ENCODE data around the gene HDC.

Gene HDC

DNA sequence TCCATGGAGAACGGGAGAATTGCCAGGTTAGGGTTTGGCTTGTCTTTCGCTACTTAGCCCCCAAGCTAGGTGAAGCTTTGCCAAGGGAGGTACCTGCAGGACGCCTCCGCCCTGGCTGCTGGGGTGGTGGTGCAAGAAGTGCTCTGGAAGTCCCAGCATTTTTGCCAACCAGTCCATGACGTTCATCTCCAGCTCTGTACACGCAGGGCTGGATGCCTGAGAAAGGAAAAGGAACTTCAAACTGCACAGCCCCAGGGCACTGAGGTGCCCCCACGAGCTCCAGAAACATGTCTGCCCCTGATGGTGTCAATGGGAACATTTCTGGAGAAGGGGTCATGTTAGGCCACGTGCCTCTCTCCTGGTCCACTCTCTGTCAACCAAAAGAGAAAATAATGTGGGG is 8.2 kb downstream of the HDC start:
- no peak for DNase-seq (ENCODE audit: low read depth)
- no peak overlapping the region for H3K4me3 ChIP-seq (ENCODE audit: low read length)
- TF ChIP-seq CTCF (conservative IDR thresholded peaks at IDR 0.05; ENCODE audit: low read depth, low read length), result no peak

- no peak for DNase-seq (ENCODE audit: low read depth)
- H3K4me3 ChIP-seq (ENCODE audit: low read length), result no peak overlapping the region
- TF ChIP-seq CTCF (conservative IDR thresholded peaks at IDR 0.05; ENCODE audit: low read depth, low read length), result no peak
Observed at GRCh38 chr15:50256188-50257041, 9.1 kb downstream of the HDC start.

DNA sequence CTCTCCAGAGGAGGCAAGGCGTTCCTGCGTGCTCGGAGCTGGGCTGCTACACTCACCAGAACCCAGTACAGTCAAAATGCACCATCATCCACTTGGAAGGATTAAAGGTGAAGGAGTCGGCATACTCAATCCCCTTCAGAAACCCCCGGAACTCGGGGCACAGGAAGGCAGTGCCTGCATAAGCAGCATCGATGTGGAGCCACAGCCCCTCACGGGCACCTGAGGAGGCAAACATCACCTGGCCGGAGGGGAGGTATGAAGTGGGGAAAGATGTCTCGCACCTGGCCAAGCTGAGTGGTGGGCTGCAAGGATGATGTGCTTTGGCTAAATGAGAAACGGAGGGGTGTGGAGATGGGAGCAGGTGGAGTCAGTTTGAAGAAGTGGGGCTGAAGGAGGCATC is 13.0 kb downstream of the HDC start:
- DNase-seq (ENCODE audit: low read depth), result no peak
- no peak for TF ChIP-seq CTCF (conservative IDR thresholded peaks at IDR 0.05; ENCODE audit: low read depth, low read length)
- H3K4me3 ChIP-seq (ENCODE audit: low read length), result no peak overlapping the region

GRCh38 chr15:50251638-50252182 is 13.8 kb downstream of the HDC start:
- no peak for DNase-seq (ENCODE audit: low read depth)
- no peak overlapping the region for H3K4me3 ChIP-seq (ENCODE audit: low read length)
- no peak for TF ChIP-seq CTCF (conservative IDR thresholded peaks at IDR 0.05; ENCODE audit: low read depth, low read length)

DNA sequence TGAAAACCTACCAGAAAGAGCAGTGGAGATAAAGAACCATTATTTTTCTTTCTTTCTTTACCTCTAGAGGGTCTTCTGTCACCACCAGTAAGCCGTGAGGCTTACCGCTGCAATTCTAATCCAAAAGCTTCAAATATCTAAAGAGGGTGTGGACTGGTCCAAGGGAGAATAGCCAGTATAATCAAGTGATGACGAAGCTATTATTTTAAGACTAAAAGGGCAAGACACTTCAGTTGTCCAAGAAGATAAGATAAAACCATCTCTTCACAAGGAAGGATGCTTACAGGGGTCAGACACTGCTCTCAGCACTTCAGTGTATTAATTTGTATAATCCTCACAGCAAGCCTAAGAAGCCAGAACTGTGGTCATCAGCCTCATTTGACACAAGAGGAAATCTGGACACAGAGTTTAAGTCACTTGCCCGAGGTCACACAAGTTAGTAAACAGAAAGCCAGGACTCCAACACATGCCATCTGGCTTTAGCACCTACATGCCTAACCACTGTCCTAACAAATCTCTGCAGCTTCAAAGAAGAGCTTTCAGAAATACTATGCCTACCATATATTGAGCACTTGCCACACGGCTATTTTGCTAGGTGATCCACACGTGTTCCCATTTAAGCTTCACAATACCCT is 14.6 kb downstream of the HDC start:
- no peak for TF ChIP-seq CTCF (conservative IDR thresholded peaks at IDR 0.05; ENCODE audit: low read depth, low read length)
- H3K4me3 ChIP-seq (ENCODE audit: low read length), result no peak overlapping the region
- no peak for DNase-seq (ENCODE audit: low read depth)

DNA sequence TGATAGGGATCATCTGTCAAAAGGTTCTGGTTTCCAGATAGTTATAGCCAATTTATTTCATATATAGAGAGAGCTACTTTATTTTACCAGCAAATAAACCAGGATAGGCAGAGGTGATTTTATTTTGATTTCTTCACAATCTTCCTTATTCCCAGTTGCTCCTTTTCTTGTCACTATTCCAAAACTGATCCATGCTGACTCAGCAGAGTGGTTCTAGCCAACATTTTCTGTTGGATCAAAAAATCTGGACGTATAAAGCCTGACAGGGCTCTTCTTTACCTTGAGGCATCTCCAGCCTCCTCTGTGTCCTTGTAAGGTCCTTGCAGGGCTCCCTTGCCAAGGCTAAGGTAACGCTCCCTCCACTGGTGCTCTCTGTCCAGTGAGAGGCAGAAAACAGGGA is 15.8 kb downstream of the HDC start:
- no peak for TF ChIP-seq CTCF (conservative IDR thresholded peaks at IDR 0.05; ENCODE audit: low read depth, low read length)
- no peak overlapping the region for H3K4me3 ChIP-seq (ENCODE audit: low read length)
- DNase-seq (ENCODE audit: low read depth), result no peak
